ENCODE data around the gene TMA16. TPM values are rescaled to one million over a fixed set of nuclear protein-coding genes. Genes with fewer than 3 reads are reported as not detected.

TMA16 gene
- total and polyA plus RNA-seq, 2 of the 13 experiments (the other 11 are each of a cell fraction or from before 2014, with no cell fraction given), result 8.1 to 52.5 TPM

DNA sequence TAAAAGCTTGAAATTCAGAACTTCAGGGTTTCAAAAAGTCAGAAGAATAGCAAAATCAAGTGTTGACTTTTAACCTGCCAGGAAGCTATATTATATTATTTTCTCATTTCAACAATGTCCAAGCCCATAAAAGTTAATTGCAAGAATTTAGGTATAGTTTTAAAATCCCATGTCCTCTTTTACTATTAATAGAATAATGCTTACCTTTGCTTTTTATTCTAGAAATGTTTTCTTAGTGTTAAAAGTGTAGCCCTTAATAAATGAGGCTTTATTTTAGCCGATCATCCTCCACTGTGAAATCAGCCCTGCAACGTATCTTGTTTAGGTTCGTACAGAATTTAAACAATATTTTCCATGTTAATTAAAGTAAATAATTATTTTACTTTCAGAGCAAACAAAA, 31.5 kb downstream of the TMA16 start:
- ATAC-seq, result no peak
- Histone ChIP-seq H3K4me2 (ENCODE audit: low read depth, low read length) (no peak overlapping the region), H3K9ac (ENCODE audit: insufficient read depth, low read depth, low read length) (no peak overlapping the region), H3K4me3 (replicated peaks in 1 of 3; ENCODE audit: insufficient read depth in 1 of 3, low read depth in 2 of 3, low read length in 3 of 3) (no peak overlapping the region), H2AFZ (ENCODE audit: low read length) (no peak overlapping the region), H3K27me3 (ENCODE audit: control insufficient read depth in 1 of 2, insufficient read depth in 2 of 2, low read length in 2 of 2) (no peaks in the 10 kb centered on the region), H3K36me3 (replicated peaks in 1 of 2; ENCODE audit: control insufficient read depth in 1 of 2, insufficient read depth in 2 of 2, low read length in 2 of 2) (peaks cover 4 to 27% of the 10 kb centered on the region in 2 experiments; a peak in 3 of 5 replicates), H4K20me1 (ENCODE audit: insufficient read depth, low read length) (no peaks in the 10 kb centered on the region), H3K79me2 (ENCODE audit: insufficient read depth, low read length) (no peaks in the 10 kb centered on the region), H3K9me3 (ENCODE audit: low read length) (no peaks in the 10 kb centered on the region), H3K27ac (ENCODE audit: extremely low read length, insufficient read depth, low read length) (no peak overlapping the region), H3K4me1 (ENCODE audit: insufficient read depth, low read length) (no peaks in the 10 kb centered on the region)
- POLR2A ChIA-PET, result interaction anchor here (2.2 kb wide), 1 partner anchor 32 kb away, joined by 5 read pairs; the partner anchor contains the start of gene TMA16
- intact Hi-C loops (cut with micrococcal nuclease; ENCODE audit: unreplicated experiment), result no loop called here
- in situ Hi-C loops (cut with HindIII; ENCODE audit: extremely low pct_ligation_motif_present, low pct_unique_long_range_greater_than_20kb), result loop anchor here (25.0 kb wide), 1 partner anchor 1039 kb away; no protein-coding TSS in a partner anchor
- BruUV-seq (replicated peaks), result no TSS peak
- no peak for DNase-seq (ENCODE audit: low spot score)
- FAIRE-seq, result no peak
- TF ChIP-seq MAFK (conservative IDR thresholded peaks at IDR 0.05 in 1 of 2, IDR thresholded peaks at IDR 0.05 in 1 of 2; ENCODE audit: low read length in 2 of 2), result peak in 1 of 2 experiments; percentile 60; a peak in 3 of 4 replicates
- TF ChIP-seq PCBP1 (IDR thresholded peaks at IDR 0.05; ENCODE audit: borderline replicate concordance, low read depth, low read length), result no peak
- no peak for TF ChIP-seq SALL1 (CRISPR knock-in tag; IDR thresholded peaks at IDR 0.05)
- peak; percentile 38; the same call in 1 of the 2 replicates for TF ChIP-seq MAFF (IDR thresholded peaks at IDR 0.05; ENCODE audit: low read depth, low read length)
- 96% methylated on average over 3 of the region's 3 CpGs for WGBS (ENCODE audit: low lambda C conversion rate)
- CTCF ChIA-PET (ENCODE audit: low intra/inter-chr PET ratio, low total read pairs), result no interaction called here

- in situ Hi-C loops (cut with HindIII; ENCODE audit: extremely low pct_ligation_motif_present, low pct_unique_long_range_greater_than_20kb), result loop anchor here (25.0 kb wide), 1 partner anchor 1040 kb away; no protein-coding TSS in a partner anchor
- no peaks in the 10 kb centered on the region for H3K4me1 ChIP-seq (ENCODE audit: insufficient read depth, low read length)
- DNase-seq (ENCODE audit: low spot score) (no peak), FAIRE-seq (no peak), ATAC-seq (no peak)
- intact Hi-C loops (cut with micrococcal nuclease; ENCODE audit: unreplicated experiment), result no loop called here
- H3K4me3 ChIP-seq (replicated peaks in 1 of 3; ENCODE audit: insufficient read depth in 1 of 3, low read depth in 2 of 3, low read length in 3 of 3), result no peak overlapping the region
- H3K27me3 ChIP-seq (ENCODE audit: control insufficient read depth in 1 of 2, insufficient read depth in 2 of 2, low read length in 2 of 2), result no peaks in the 10 kb centered on the region
- TF ChIP-seq XBP1 (CRISPR knock-in tag; IDR thresholded peaks at IDR 0.05) (no peak), ZNF570 (CRISPR knock-in tag; IDR thresholded peaks at IDR 0.05; ENCODE audit: borderline replicate concordance) (no peak)
- TF ChIP-seq, protein P1, sequence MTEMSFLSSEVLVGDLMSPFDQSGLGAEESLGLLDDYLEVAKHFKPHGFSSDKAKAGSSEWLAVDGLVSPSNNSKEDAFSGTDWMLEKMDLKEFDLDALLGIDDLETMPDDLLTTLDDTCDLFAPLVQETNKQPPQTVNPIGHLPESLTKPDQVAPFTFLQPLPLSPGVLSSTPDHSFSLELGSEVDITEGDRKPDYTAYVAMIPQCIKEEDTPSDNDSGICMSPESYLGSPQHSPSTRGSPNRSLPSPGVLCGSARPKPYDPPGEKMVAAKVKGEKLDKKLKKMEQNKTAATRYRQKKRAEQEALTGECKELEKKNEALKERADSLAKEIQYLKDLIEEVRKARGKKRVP (CRISPR knock-in tag; IDR thresholded peaks at IDR 0.05), result no peak
- 92% methylated on average over 2 of the region's 2 CpGs for WGBS (ENCODE audit: low lambda C conversion rate)
- no peak overlapping the region for H3K27ac ChIP-seq (ENCODE audit: extremely low read length, insufficient read depth, low read length)
- H3K79me2 ChIP-seq (ENCODE audit: insufficient read depth, low read length), result no peaks in the 10 kb centered on the region
- ChIA-PET CTCF (ENCODE audit: low intra/inter-chr PET ratio, low total read pairs) (no interaction called here), POLR2A (interaction anchor here (2.2 kb wide), 1 partner anchor 33 kb away, joined by 5 read pairs; the partner anchor contains the start of gene TMA16)
- no peak overlapping the region for H3K9ac ChIP-seq (ENCODE audit: insufficient read depth, low read depth, low read length)
- no peaks in the 10 kb centered on the region for H4K20me1 ChIP-seq (ENCODE audit: insufficient read depth, low read length)
- no TSS peak for BruUV-seq (replicated peaks)
- H3K9me3 ChIP-seq (ENCODE audit: low read length), result no peaks in the 10 kb centered on the region
- no peak overlapping the region for H2AFZ ChIP-seq (ENCODE audit: low read length)
- peaks cover 2 to 26% of the 10 kb centered on the region in 2 experiments; a peak in 3 of 5 replicates for H3K36me3 ChIP-seq (replicated peaks in 1 of 2; ENCODE audit: control insufficient read depth in 1 of 2, insufficient read depth in 2 of 2, low read length in 2 of 2)
- no peak overlapping the region for H3K4me2 ChIP-seq (ENCODE audit: low read depth, low read length)
These were observed 32.7 kb downstream of the TMA16 start for GRCh38 chr4:163527172-163527571.

Measured in HepG2 (cell line).